ENCODE results near the gene OR1L8.
"Not testable (repeated sequence)": the region's sequence is repeated elsewhere in the genome, so short reads cannot be mapped to it uniquely, and the experiment has no call there.

The OR1L8 gene

GRCh38 chr9:122561446-122561845, 21.7 kb downstream of the OR1L8 start:
- no peaks in the 10 kb centered on the region for H3K36me3 ChIP-seq (ENCODE audit: control insufficient read depth, insufficient read depth, low read length)
- H3K9ac ChIP-seq (ENCODE audit: low read length): no peak overlapping the region
- peaks cover 12% of the 10 kb centered on the region for H3K27me3 ChIP-seq (ENCODE audit: control insufficient read depth, insufficient read depth, low read length)
- no peak overlapping the region for H3K4me3 ChIP-seq (ENCODE audit: low read depth, low read length)
- H3K4me1 ChIP-seq (ENCODE audit: control insufficient read depth, insufficient read depth, low read length): peaks cover 10% of the 10 kb centered on the region
- H3K9me3 ChIP-seq (ENCODE audit: control insufficient read depth, insufficient read depth, low read depth, low read length): 0 out of 2 replicates have a peak, but pooled peaks cover 3% of the 10 kb centered on the region
- no peak overlapping the region for H3K27ac ChIP-seq (ENCODE audit: low read depth, low read length)

GRCh38 chr9:122552812-122553211, 30.4 kb downstream of the OR1L8 start, which contains the start of gene OR1N2:
OR1N2 (plus strand) TSS chr9:122553112; CDS start chr9:122553212, 100 bp downstream.
- H3K27ac ChIP-seq (ENCODE audit: low read depth, low read length): no peak within 1 kb of the TSS
- peaks cover 21% of the 10 kb centered on the region; the same call in 1 of the 2 replicates for H3K27me3 ChIP-seq (ENCODE audit: control insufficient read depth, insufficient read depth, low read length)
- H3K9ac ChIP-seq (ENCODE audit: low read length): no peak within 1 kb of the TSS
- H3K4me3 ChIP-seq (ENCODE audit: low read depth, low read length): no peak within 1 kb of the TSS
- H3K9me3 ChIP-seq (ENCODE audit: control insufficient read depth, insufficient read depth, low read depth, low read length): no peaks in the 10 kb centered on the region; the same call in 1 of the 2 replicates
- no peaks in the 10 kb centered on the region for H3K36me3 ChIP-seq (ENCODE audit: control insufficient read depth, insufficient read depth, low read length)
- no peaks in the 10 kb centered on the region for H3K4me1 ChIP-seq (ENCODE audit: control insufficient read depth, insufficient read depth, low read length)

GRCh38 chr9:122551371-122551770, 31.8 kb downstream of the OR1L8 start:
- Histone ChIP-seq H3K9me3 (ENCODE audit: control insufficient read depth, insufficient read depth, low read depth, low read length) (no peaks in the 10 kb centered on the region; the same call in 1 of the 2 replicates), H3K4me3 (ENCODE audit: low read depth, low read length) (no peak overlapping the region), H3K27ac (ENCODE audit: low read depth, low read length) (no peak overlapping the region), H3K9ac (ENCODE audit: low read length) (no peak overlapping the region), H3K27me3 (ENCODE audit: control insufficient read depth, insufficient read depth, low read length) (peaks cover 21% of the 10 kb centered on the region; the same call in 1 of the 2 replicates), H3K36me3 (ENCODE audit: control insufficient read depth, insufficient read depth, low read length) (no peaks in the 10 kb centered on the region), H3K4me1 (ENCODE audit: control insufficient read depth, insufficient read depth, low read length) (no peaks in the 10 kb centered on the region)

GRCh38 chr9:122546196-122546595, 37.0 kb downstream of the OR1L8 start:
- Histone ChIP-seq H3K36me3 (ENCODE audit: control insufficient read depth, insufficient read depth, low read length) (no peaks in the 10 kb centered on the region), H3K4me3 (ENCODE audit: low read depth, low read length) (no peak overlapping the region), H3K27me3 (ENCODE audit: control insufficient read depth, insufficient read depth, low read length) (no peaks in the 10 kb centered on the region), H3K27ac (ENCODE audit: low read depth, low read length) (no peak overlapping the region), H3K4me1 (ENCODE audit: control insufficient read depth, insufficient read depth, low read length) (no peaks in the 10 kb centered on the region), H3K9ac (ENCODE audit: low read length) (no peak overlapping the region), H3K9me3 (ENCODE audit: control insufficient read depth, insufficient read depth, low read depth, low read length) (no peaks in the 10 kb centered on the region)

GRCh38 chr9:122538757-122539156, 44.4 kb downstream of the OR1L8 start:
- H3K4me1 ChIP-seq (ENCODE audit: control insufficient read depth, insufficient read depth, low read length): no peaks in the 10 kb centered on the region
- H3K36me3 ChIP-seq (ENCODE audit: control insufficient read depth, insufficient read depth, low read length): no peaks in the 10 kb centered on the region
- no peak overlapping the region for H3K9ac ChIP-seq (ENCODE audit: low read length)
- H3K9me3 ChIP-seq (ENCODE audit: control insufficient read depth, insufficient read depth, low read depth, low read length): peaks cover 5% of the 10 kb centered on the region; the same call in 1 of the 2 replicates
- H3K27me3 ChIP-seq (ENCODE audit: control insufficient read depth, insufficient read depth, low read length): no peaks in the 10 kb centered on the region
- H3K27ac ChIP-seq (ENCODE audit: low read depth, low read length): no peak overlapping the region
- no peak overlapping the region for H3K4me3 ChIP-seq (ENCODE audit: low read depth, low read length)

GRCh38 chr9:122537066-122537465, 46.1 kb downstream of the OR1L8 start:
- not testable (repeated sequence) for H3K9me3 ChIP-seq (ENCODE audit: control insufficient read depth, insufficient read depth, low read depth, low read length); H3K4me3 ChIP-seq (ENCODE audit: low read depth, low read length); H3K27me3 ChIP-seq (ENCODE audit: control insufficient read depth, insufficient read depth, low read length); H3K27ac ChIP-seq (ENCODE audit: low read depth, low read length); H3K9ac ChIP-seq (ENCODE audit: low read length); H3K4me1 ChIP-seq (ENCODE audit: control insufficient read depth, insufficient read depth, low read length); H3K36me3 ChIP-seq (ENCODE audit: control insufficient read depth, insufficient read depth, low read length)

- Histone ChIP-seq H3K9ac (ENCODE audit: low read length) (no peak overlapping the region), H3K9me3 (ENCODE audit: control insufficient read depth, insufficient read depth, low read depth, low read length) (peaks cover 5% of the 10 kb centered on the region; the same call in 1 of the 2 replicates), H3K27ac (ENCODE audit: low read depth, low read length) (no peak overlapping the region), H3K36me3 (ENCODE audit: control insufficient read depth, insufficient read depth, low read length) (no peaks in the 10 kb centered on the region), H3K4me1 (ENCODE audit: control insufficient read depth, insufficient read depth, low read length) (no peaks in the 10 kb centered on the region), H3K4me3 (ENCODE audit: low read depth, low read length) (no peak overlapping the region), H3K27me3 (ENCODE audit: control insufficient read depth, insufficient read depth, low read length) (no peaks in the 10 kb centered on the region)
Observed at GRCh38 chr9:122536134-122536533, 47.0 kb downstream of the OR1L8 start.

- H3K27ac ChIP-seq (ENCODE audit: low read depth, low read length); H3K4me3 ChIP-seq (ENCODE audit: low read depth, low read length); H3K36me3 ChIP-seq (ENCODE audit: control insufficient read depth, insufficient read depth, low read length); H3K9ac ChIP-seq (ENCODE audit: low read length); H3K9me3 ChIP-seq (ENCODE audit: control insufficient read depth, insufficient read depth, low read depth, low read length); H3K4me1 ChIP-seq (ENCODE audit: control insufficient read depth, insufficient read depth, low read length): not testable (repeated sequence)
- H3K27me3 ChIP-seq (ENCODE audit: control insufficient read depth, insufficient read depth, low read length): peaks cover 21% of the 10 kb centered on the region; the same call in 1 of the 2 replicates
Observed at GRCh38 chr9:122531157-122531556, 52.0 kb downstream of the OR1L8 start.

GRCh38 chr9:122527193-122527592, 56.0 kb downstream of the OR1L8 start, which contains the start of gene OR1N1:
OR1N1 (minus strand) TSS chr9:122527293; CDS start chr9:122527293, 0 bp downstream.
- no peak within 1 kb of the TSS for H3K27ac ChIP-seq (ENCODE audit: low read depth, low read length)
- H3K4me3 ChIP-seq (ENCODE audit: low read depth, low read length): no peak within 1 kb of the TSS
- peaks cover 5% of the 10 kb centered on the region; the same call in 1 of the 2 replicates for H3K9me3 ChIP-seq (ENCODE audit: control insufficient read depth, insufficient read depth, low read depth, low read length)
- H3K9ac ChIP-seq (ENCODE audit: low read length): no peak within 1 kb of the TSS
- no peaks in the 10 kb centered on the region for H3K36me3 ChIP-seq (ENCODE audit: control insufficient read depth, insufficient read depth, low read length)
- H3K27me3 ChIP-seq (ENCODE audit: control insufficient read depth, insufficient read depth, low read length): peaks cover 50% of the 10 kb centered on the region
- no peaks in the 10 kb centered on the region for H3K4me1 ChIP-seq (ENCODE audit: control insufficient read depth, insufficient read depth, low read length)

- Histone ChIP-seq H3K27ac (ENCODE audit: low read depth, low read length) (no peak overlapping the region), H3K9me3 (ENCODE audit: control insufficient read depth, insufficient read depth, low read depth, low read length) (peaks cover 5% of the 10 kb centered on the region; the same call in 1 of the 2 replicates), H3K27me3 (ENCODE audit: control insufficient read depth, insufficient read depth, low read length) (peaks cover 56% of the 10 kb centered on the region), H3K4me3 (ENCODE audit: low read depth, low read length) (no peak overlapping the region), H3K4me1 (ENCODE audit: control insufficient read depth, insufficient read depth, low read length) (no peaks in the 10 kb centered on the region), H3K9ac (ENCODE audit: low read length) (no peak overlapping the region), H3K36me3 (ENCODE audit: control insufficient read depth, insufficient read depth, low read length) (no peaks in the 10 kb centered on the region)
Observed at GRCh38 chr9:122526602-122527001, 56.6 kb downstream of the OR1L8 start.

GRCh38 chr9:122519376-122519775, 63.8 kb downstream of the OR1L8 start:
- Histone ChIP-seq H3K27ac (ENCODE audit: low read depth, low read length) (no peak overlapping the region), H3K27me3 (ENCODE audit: control insufficient read depth, insufficient read depth, low read length) (peaks cover 92% of the 10 kb centered on the region), H3K4me1 (ENCODE audit: control insufficient read depth, insufficient read depth, low read length) (no peaks in the 10 kb centered on the region), H3K4me3 (ENCODE audit: low read depth, low read length) (no peak overlapping the region), H3K9me3 (ENCODE audit: control insufficient read depth, insufficient read depth, low read depth, low read length) (peaks cover 4% of the 10 kb centered on the region; the same call in 1 of the 2 replicates), H3K36me3 (ENCODE audit: control insufficient read depth, insufficient read depth, low read length) (no peaks in the 10 kb centered on the region), H3K9ac (ENCODE audit: low read length) (no peak overlapping the region)
